GM21576 (cell line): ENCODE data around the gene CEP63.

Experiments
- ATAC-seq: cut with Tn5 transposase; IDR thresholded peaks from one replicate; pipeline ENCODE4 v1.9.1; 2021; ENCODE audit warnings: mild to moderate bottlenecking, moderate library complexity; ENCODE audit not compliant: unreplicated experiment

CEP63 gene

DNA sequence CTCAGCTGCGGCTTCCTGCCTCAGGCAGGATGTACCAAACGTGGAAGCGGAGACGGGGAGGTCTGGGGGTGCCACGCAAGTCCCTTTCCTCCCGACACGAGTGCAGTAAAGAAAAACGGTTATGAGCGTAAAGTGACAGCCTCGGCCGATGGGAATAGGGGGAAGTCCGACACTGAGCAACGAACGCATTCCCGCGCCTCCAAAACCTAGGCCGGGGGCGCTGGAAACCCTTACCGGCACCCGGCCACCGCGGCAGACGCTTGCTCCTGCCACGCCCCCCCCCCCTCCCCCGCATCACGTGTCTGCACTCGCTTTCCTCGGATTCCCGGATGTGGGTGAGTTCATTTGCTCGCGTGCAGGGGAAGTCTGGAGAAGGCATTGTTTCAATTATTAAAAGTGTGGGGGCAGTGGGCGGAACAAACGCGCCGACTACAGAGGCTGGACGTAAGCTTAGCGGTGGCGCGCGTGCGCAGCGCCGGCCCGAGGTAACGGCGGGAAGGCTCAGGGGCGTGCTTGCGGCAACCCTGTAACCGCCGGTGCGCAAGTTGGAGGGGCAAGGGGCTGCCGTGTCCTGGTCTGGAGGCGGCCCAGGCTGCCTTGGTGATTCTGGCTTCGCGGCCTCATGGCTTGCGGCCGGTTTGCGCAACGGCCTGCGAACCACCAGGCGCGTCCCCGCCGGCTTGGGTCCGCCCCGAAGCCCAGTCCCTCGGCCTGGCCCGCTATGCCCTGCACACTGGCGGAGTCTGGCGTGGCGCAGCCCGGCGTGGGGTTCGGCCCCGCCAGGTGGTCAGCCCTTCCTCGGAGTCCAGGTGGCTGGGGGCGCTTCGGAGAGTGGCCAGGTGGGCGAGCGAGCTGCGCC lies at the start of gene CEP63, which contains the start of gene ANAPC13:
CEP63 (plus strand) TSS at position 340 of the 859 bp plus-strand sequence. CDS start 9,264 bp downstream, outside the sequence.
ANAPC13 (minus strand) TSS at position 268 of the 859 bp plus-strand sequence. CDS start 3,081 bp downstream, outside the sequence.
- ATAC-seq, result peak; percentile 80

DNA sequence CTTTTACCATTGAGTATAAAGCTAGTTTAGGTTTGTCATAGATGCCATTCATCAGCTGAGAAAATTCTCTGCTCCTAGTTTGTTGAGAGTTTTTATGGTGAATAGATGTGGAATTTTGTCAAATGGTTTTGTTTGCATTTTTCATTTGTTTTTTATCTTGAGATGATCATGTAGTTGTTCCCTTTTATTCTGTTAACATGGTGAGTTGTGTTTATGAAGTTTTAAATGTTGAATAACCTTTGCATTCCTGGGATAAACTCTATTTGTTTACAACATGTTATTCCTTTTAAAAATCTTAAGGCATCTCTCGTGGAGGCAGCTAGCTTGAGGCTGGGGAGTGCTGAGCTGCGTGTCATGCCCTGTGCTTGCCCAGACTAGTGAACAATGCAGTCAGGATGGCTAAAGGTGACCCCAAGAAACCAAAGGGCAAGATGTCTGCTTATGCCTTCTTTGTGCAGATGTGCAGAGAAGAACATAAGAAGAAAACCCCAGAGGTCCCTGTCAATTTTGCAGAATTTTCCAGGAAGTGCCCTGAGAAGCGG lies 48.6 kb upstream of the CEP63 start:
- ATAC-seq, result no peak

DNA sequence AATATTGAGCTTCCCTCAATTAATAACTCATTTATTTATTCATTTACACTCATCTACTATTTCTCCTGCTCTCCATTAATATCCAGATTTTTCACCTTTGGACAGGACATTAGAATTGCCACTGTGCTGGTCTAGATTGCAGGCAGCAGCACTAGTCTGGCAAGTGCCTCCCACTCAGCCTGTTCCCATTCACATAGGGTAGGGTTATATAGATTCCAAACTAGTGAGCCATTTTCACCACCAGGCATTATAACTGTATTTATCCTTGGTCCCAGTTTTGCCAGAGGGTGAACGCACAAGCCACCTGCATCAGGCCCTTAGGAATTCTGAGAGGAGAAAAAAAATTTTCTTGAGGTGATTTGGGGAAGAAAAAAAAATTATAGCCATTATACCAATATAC lies 44.5 kb upstream of the CEP63 start:
- ATAC-seq, result no peak

DNA sequence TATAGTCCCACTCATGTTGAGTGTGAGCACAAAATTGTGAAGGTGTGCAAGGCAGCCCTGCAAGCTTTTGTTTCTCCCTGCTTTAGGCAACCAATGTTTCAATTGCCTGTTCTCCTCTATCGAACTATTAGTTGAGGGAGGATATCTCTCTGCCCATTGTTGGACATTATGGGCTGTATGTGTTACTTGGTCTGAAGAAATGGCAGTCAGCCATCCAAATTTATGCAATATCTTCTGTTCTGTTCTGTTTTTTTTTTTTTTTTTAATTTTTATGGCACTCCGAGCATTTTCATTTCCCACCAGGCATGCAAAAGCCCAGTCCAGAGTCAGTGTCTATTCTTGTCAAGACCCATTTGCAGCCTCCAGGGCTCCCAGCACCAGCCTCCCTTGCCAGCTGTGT lies 44.0 kb upstream of the CEP63 start:
- ATAC-seq, result no peak

DNA sequence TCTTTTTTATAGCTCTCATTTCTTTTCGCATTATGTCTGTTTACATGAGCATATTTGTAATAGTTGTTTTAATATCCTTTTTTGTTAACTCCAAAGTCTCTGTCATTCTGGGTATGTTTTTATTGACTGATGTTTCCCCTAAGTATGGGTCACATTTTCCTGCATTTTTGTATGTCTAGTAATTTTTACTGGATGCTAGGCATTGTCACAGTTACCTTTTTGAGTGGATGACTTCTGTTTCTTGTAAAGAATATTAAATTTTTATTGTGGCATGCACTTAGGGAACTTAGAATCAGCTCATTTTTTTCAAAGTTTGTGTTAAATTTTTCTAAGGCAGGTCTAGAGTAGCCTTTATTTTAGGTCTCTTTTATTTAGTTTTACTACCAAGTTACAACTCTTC lies 40.8 kb upstream of the CEP63 start:
- ATAC-seq, result no peak

DNA sequence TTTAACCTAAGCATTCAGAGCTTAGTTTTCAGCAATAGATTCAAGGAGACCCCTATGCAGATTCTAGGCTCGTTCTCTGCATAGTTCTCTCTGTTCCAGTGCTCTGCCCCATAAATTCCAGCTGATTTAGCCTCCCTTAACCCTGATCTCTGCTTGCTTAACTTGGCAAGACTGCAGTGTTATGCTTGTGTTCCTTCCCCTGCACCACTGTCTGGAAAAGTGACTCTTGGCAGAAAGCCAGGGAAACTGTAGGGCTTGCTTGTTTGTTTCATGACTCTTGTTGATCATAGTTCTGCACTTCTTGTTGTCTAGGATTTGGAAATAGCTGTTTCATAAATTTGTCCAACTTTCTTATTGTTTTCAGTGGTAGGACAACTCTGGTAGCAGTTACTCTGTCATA lies 40.2 kb upstream of the CEP63 start:
- ATAC-seq, result no peak

DNA sequence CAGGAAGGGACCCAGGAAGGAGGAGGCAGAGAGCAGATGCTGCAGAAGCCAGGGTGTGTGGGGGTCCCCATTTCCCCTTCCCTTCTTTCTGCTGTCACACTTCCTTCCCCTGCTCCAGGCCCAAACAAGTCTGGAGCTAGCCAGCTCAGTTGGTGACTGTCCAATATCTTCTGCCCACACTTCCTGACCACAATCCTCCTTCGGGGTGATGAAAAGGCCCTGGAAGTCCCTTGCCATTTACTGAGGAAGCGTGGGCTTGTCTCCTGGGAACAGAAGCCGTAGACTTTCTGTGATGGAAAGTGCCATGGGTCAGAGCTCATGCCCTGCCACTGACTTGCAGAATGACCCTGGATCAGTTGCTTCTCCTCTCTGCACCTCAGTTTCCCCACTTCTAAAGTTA lies 39.1 kb upstream of the CEP63 start:
- no peak for ATAC-seq

DNA sequence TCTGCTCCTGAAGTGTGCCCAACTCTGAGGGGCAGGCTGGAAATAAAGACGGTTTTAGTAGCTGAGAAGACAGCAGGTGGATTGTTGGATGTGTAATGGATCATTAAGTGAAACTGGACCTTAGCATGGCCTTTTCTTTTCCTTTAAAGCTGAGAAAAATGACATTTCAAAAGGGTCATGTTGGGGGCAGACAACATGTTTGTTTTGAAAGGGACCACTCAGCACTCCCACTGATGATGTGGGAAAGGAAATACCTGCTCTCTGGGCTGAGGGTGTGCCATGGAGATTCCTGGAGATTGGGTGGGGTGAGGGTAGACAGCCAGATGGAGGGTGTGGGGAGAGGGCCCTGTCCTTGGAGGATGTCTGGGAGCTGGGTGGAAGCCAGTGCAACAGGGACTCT lies 38.5 kb upstream of the CEP63 start:
- no peak for ATAC-seq

DNA sequence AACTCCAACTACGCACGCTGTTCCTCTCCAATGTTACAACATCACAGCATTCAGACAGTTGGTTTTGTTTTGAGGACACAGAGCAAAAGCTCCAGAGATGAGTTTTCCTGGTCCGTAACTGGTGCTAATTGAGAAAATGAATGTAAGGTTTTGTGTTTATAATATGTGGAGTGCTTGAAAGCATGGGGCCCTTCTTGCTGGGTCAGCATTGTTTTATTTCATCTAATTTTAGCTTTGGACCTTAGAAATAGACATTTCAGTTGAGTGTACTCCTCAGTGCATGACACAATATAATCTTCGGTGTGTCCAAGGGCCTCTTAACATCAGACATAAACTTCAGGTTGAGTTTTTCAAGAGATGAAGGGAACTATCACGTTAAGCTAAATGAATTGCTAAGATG lies 37.2 kb upstream of the CEP63 start:
- no peak for ATAC-seq

DNA sequence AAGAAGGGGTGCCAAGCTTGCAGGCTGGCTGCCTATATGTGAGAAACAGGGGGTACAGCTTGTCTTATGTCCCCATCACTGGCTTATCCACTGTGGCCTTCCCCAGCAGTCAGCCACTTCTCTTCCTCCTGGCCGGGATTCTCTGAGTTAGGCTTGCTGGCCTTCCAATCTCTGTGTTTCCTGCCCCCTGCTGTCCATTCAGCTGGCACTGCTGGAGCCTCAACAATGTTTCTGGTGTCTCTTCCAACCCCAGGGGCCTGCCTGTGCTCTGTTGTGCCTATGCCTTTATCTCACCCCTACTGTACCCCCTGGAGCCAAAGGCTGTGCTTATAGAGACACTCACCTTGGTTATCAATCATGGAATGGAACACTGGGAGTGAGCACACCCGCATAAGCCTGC lies 36.6 kb upstream of the CEP63 start:
- ATAC-seq, result no peak

DNA sequence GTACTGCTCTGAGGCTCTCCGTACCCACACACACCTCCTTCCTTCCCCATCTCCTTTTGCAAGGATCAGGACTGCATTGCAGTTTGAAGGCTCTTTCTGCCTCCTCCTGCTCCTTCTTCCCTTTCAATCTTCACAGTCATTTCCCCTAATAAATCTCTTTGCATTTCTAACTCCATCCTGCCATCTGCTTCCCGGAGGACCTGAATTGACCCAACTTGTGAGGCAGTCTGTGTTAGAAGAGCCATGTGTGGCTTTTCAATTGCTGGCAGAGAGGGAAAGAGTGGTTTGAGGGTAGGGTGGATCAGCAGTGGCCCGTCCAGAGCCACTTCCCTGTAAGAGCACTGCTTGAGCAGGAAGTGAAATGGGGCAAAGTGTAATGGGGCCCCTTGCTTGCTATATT lies 35.9 kb upstream of the CEP63 start:
- no peak for ATAC-seq

DNA sequence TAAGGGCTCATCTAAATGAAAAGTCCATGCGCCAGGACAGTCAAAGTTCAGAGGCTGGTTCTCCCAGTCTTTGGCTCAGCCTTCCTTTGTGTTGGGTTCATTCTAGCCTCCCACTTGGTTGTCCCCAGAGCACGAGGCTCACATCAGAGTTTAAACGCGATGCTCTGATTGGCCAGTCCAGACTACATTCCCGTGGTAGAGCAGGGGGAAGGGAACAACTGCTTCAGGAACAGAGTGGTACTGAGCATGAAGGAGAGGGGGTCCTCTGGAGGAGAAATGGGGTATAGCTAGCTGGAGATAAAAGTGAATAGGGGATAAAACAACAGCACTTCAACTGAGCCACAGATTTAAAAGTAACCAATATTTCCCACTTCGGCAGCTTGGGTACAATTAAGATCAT lies 32.2 kb upstream of the CEP63 start:
- no peak for ATAC-seq

DNA sequence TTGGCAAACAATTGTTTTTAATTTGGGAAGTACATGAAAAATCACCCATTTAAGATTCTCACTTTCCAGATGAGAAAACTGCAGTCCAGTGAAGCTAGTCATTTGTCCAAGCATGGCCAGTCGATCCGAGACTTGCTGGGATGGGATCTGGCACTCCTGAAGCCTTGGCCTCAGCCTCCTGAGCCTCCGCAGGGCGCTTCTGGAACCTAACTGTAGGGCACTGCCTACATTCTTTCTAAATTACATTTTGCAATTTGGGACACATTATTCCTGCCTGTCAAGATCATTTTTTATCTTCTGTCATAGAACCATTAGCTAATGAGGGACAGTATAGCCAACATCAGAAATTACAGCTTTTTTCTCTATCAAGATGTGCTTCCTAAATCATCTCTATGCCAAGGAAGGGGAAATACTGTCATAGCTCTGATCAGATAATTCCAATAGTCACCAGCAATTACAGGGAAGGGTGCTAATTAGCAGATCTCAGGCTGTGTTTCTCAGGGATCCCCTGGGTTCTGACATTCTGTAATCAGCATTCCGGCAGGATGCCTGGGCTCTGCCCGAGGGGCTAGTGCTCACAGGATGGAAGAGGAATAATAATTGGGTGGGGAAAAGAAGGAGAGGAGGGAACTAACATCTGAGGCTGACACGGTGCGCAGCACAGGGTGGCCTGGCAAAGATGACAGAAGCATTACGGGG lies 28.3 kb upstream of the CEP63 start:
- no peak for ATAC-seq

DNA sequence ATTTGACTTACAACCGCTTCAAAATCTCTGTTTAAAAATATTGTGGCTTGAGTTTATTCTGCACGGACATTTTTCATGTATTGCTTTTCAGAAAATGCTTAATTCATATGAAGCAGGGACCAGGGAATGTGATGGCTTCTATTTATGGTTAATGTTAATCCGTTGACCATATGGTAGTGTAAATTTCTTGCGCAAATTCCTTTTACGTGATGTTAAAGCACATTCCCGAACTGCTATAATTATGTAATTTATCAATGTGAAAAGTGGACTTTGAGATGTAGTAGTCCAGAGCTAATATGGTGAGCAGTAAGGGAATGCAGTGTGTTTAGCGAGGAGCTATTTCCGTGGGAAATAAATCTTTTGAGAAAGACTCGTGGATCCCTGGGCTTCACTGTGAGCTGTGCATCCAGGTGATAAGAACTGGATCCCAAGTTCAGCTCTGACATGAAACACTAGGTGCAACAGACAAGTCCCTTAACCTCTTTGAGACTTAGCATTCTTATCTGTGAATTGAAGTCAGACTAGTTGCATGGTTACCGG lies 27.4 kb upstream of the CEP63 start:
- no peak for ATAC-seq

DNA sequence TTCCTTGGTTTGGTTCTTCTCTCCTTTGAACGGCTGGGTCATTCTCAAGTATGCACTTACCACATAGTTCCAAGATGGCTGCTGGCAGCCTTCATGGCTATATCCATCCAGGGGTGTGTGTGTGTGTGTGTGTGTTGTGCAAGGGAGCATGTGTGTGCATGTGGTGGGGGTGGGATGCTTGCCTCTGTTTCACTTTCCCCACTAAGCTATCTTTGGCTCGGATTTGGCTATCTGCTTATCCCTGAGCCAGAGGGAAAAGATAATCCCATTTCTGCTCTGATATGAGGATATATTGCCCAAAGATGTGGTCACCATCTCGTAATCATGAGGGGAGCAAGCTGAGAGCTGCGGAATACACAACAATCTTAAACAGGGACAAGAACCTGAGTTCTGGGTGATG lies 26.3 kb upstream of the CEP63 start:
- ATAC-seq, result no peak

DNA sequence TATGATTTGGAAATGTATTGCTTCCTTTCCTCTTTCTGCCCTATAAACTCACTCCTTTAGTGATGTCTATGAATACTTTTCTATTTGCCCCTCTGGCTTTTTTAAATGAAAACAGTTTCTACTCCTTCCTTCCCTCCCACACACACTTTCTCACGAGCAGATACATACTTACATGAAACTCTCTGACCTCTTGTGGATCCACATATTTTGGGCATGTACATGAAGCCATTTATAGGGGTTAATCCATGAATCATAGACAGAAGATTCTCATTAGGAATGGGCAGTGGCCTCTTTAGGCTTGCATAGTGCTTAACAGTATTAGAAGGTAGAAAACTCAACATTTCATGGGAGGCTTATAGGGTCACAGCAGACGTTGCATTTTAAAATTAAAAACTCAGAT lies 24.9 kb upstream of the CEP63 start:
- ATAC-seq, result no peak

DNA sequence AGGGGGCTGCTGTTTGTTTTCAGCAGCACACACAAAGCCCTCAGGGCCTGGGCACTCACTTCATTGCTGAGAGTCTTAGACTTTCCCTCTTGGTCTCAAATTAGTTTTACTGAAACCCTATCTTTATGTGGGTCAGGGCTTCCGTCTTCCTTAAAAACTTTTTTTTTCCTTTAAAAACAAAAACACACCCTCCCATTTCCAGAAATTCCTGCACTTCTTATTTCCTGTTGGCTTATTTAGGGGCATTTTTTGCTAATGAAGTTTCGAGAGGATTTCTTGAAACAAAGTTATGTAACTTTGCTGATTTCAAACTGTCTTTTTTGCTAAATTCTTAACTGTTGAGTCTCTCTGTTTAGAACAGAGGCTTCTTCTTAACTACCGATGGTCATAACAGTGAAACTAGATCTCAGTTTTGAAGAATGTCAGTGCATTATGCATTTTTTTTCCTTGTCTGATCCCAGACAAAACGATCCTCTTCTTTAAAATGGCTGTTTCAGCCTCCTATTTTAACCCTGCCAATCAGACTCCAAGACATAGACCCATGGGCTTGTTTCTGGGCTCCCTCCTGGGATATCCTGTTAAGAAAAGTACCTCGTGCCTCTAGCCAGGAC lies 23.4 kb upstream of the CEP63 start:
- ATAC-seq, result no peak

DNA sequence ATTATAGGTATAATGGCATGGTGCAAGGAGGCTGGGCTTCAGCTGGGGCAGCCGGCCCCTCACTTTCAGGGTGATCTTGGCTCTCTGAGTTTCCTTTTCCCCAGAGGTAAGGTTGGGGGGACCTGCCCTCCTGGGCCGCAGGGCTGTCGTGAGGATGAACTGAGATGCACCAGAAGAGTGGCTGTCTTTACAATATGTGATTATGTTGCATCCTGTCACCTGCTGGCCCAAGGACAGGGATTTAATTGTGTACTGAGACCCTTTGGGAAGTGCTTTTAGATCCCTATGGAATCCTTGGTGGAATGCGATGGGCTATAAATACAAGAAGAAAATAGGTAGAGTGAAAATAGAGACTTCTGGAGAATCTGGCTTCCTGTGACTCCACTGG lies 22.2 kb upstream of the CEP63 start:
- no peak for ATAC-seq

DNA sequence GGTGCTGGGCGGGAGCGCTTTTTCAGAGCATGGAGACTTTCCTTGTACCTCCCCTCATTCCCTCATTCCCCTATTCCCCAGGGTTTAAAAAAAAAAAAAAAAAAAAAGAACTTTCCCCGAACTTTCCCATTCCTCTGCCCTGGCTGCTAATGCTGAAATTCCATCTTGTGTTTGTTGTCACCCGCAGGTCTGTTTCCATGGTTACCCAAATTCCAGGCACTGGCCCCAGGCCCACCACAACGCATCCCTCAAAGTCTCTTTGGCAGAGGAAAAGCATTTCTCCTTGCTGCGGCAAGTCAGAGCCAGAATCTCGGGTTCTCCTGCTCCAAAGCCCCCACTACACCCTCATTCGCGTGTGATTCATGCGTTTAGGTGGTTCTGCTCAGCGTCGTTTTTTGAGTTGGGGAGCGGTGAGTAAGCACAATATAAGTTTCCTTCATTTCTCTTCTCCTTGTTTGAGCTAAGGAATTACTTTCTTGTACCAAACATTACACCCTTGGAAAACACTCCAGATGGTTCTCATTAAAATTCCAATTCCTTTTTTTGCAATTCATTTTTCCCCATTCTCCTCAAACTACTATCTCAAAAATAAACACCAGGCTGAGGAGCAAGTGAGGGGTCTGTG lies 21.7 kb upstream of the CEP63 start:
- no peak for ATAC-seq

DNA sequence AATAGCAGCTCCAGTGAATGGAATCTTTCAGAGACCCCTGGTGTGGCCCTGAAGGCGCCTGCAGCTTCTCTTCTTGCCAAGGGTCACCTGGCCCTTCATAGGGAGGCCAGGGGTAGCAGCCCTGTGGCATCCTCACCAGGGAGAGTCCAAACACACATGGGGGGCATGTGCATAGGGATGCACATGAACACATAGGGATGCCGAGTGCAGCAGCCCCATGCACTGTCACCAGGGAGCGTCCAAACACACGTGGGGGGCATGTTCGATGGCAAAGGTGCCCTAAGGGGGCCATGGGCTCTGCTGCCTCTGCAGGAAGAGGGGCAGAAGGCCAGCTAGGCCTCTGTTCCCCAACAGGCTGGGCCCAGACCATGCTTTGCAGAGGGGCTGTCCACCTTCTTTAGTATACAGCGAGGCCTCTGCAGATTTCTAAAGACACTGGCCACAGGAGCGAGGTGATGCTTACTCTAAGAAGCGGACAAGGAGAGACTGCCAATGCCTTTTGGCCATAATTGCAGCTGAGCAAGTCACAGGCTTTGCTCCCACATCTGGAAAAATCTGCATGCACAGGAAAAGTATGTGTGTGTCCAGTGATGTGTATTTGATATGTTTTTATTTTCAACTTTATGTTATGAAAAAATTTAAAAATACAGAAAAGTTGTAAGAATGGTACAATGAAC lies 21.0 kb upstream of the CEP63 start:
- no peak for ATAC-seq
